Measurements from ENCODE around the gene NCS1.

Gene NCS1

GRCh38 chr9:130284249-130284625 lies 112.0 kb downstream of the NCS1 start:
- no peak for DNase-seq (ENCODE audit: extremely low read depth, low read depth)
- no peak overlapping the region for H3K4me3 ChIP-seq (replicated peaks; ENCODE audit: low read depth, low read length)
- TF ChIP-seq CTCF (IDR thresholded peaks at IDR 0.05; ENCODE audit: low read depth, low read length, missing control alignments): no peak

- TF ChIP-seq CTCF (IDR thresholded peaks at IDR 0.05; ENCODE audit: low read depth, low read length, missing control alignments): no peak
- DNase-seq (ENCODE audit: extremely low read depth, low read depth): no peak
- H3K4me3 ChIP-seq (replicated peaks; ENCODE audit: low read depth, low read length): no peak overlapping the region
Measured at GRCh38 chr9:130284690-130285089, 112.5 kb downstream of the NCS1 start.

GRCh38 chr9:130285271-130285670 lies 113.1 kb downstream of the NCS1 start:
- no peak overlapping the region for H3K4me3 ChIP-seq (replicated peaks; ENCODE audit: low read depth, low read length)
- no peak for DNase-seq (ENCODE audit: extremely low read depth, low read depth)
- TF ChIP-seq CTCF (IDR thresholded peaks at IDR 0.05; ENCODE audit: low read depth, low read length, missing control alignments): no peak

- TF ChIP-seq CTCF (IDR thresholded peaks at IDR 0.05; ENCODE audit: low read depth, low read length, missing control alignments): no peak
Measured at GRCh38 chr9:130286072-130286770, 114.0 kb downstream of the NCS1 start.

More at GRCh38 chr9:130286072-130286770, 114.0 kb downstream of the NCS1 start:
- no peak for DNase-seq (ENCODE audit: extremely low read depth, low read depth)
- no peak overlapping the region for H3K4me3 ChIP-seq (replicated peaks; ENCODE audit: low read depth, low read length)

Data from HFF-Myc (cell line).